GM23338 (cell line): ENCODE results near the gene CEACAM18. TPM values are rescaled to one million over a fixed set of nuclear protein-coding genes. Genes with fewer than 3 reads are reported as not detected.

Experiments used
- ATAC-seq: fragments of 200-7000 bp; cut with Tn5 transposase; 3 replicates; pipeline ENCODE4 v1.9.1; 2020
- DNase-seq: peaks from one replicate; pipeline ENCODE4 v3.0.0-alpha.2; 2015; ENCODE audit warnings: low spot score
- H2AFZ ChIP-seq: fragments of 200-600 bp; sonication (generic); 2 replicates; pipeline ENCODE4 v1.8.0; 2016; ENCODE audit warnings: antibody characterized with exemption, mild to moderate bottlenecking, moderate library complexity
- H3F3A ChIP-seq: fragments of 200-600 bp; sonication (generic); replicated peaks from 2 replicates; pipeline ENCODE4 v1.8.0; 2017; ENCODE audit warnings: antibody characterized with exemption, mixed run types, low read depth
- H3K27ac ChIP-seq: fragments of 200-600 bp; sonication (generic); 2 replicates; pipeline ENCODE4 v1.6.1; 2016; ENCODE audit warnings: low read depth
- H3K27me3 ChIP-seq: fragments of 200-600 bp; sonication (generic); 2 replicates; pipeline ENCODE4 v1.8.0; 2016; ENCODE audit warnings: mild to moderate bottlenecking, mixed run types, moderate library complexity; ENCODE audit not compliant: insufficient read depth
- H3K36me3 ChIP-seq: fragments of 200-600 bp; sonication (generic); 2 replicates; pipeline ENCODE4 v1.8.0; 2016; ENCODE audit warnings: mild to moderate bottlenecking; ENCODE audit not compliant: insufficient read depth
- H3K4me1 ChIP-seq: fragments of 200-600 bp; sonication (generic); 2 replicates; pipeline ENCODE4 v1.8.0; 2016; ENCODE audit warnings: mild to moderate bottlenecking, moderate library complexity; ENCODE audit not compliant: insufficient read depth
- H3K4me2 ChIP-seq: fragments of 200-600 bp; sonication (generic); 2 replicates; pipeline ENCODE4 v1.7.1; 2017; ENCODE audit warnings: mixed run types
- H3K4me3 ChIP-seq: fragments of 200-600 bp; sonication (generic); 2 replicates; pipeline ENCODE4 v1.6.1; 2016; ENCODE audit warnings: mixed run types
- H3K79me2 ChIP-seq: fragments of 200-600 bp; sonication (generic); replicated peaks from 2 replicates; pipeline ENCODE4 v1.8.0; 2017; ENCODE audit warnings: mild to moderate bottlenecking; ENCODE audit not compliant: insufficient read depth
- H3K9me2 ChIP-seq: fragments of 200-600 bp; sonication (generic); 2 replicates; pipeline ENCODE4 v1.8.0; 2017; ENCODE audit not compliant: insufficient read depth
- H4K20me1 ChIP-seq: fragments of 200-600 bp; sonication (generic); replicated peaks from 2 replicates; pipeline ENCODE4 v1.8.0; 2017; ENCODE audit warnings: mild to moderate bottlenecking; ENCODE audit not compliant: insufficient read depth
- H3K27ac Mint-ChIP-seq: 2 replicates; pipeline ENCODE4 v1.8.0; 2020; ENCODE audit warnings: inconsistent platforms, mild to moderate bottlenecking, moderate library complexity, mixed read lengths
- H3K27me3 Mint-ChIP-seq: 3 replicates; pipeline ENCODE4 v1.8.0; 2022; ENCODE audit warnings: low read depth, mild to moderate bottlenecking, moderate library complexity, mixed read lengths, inconsistent platforms; ENCODE audit not compliant: insufficient read depth, poor library complexity
- H3K36me3 Mint-ChIP-seq: 3 replicates; pipeline ENCODE4 v1.8.0; 2021; ENCODE audit warnings: low read depth, mild to moderate bottlenecking, inconsistent platforms, moderate library complexity, mixed read lengths
- H3K4me1 Mint-ChIP-seq: 3 replicates; pipeline ENCODE4 v1.8.0; 2020; ENCODE audit warnings: mild to moderate bottlenecking, inconsistent platforms, mixed read lengths
- H3K4me3 Mint-ChIP-seq: 3 replicates; pipeline ENCODE4 v1.8.0; 2021; ENCODE audit warnings: moderate library complexity, mild to moderate bottlenecking, inconsistent platforms, mixed read lengths
- H3K9me3 Mint-ChIP-seq: 3 replicates; pipeline ENCODE4 v1.8.0; 2020; ENCODE audit warnings: moderate library complexity, mild to moderate bottlenecking, inconsistent platforms, mixed read lengths
- EZH2 ChIP-seq: fragments of 200-600 bp; sonication (generic); IDR thresholded peaks from one replicate; pipeline ENCODE4 v1.8.0; 2017; ENCODE audit warnings: antibody characterized with exemption, mild to moderate bottlenecking, low read depth; ENCODE audit not compliant: unreplicated experiment
- EZH2phosphoT487 ChIP-seq: fragments of 200-600 bp; sonication (generic); IDR thresholded peaks from one replicate; pipeline ENCODE4 v1.8.1; 2018; ENCODE audit warnings: antibody characterized with exemption; ENCODE audit not compliant: unreplicated experiment
- NANOG ChIP-seq: IDR thresholded peaks from 2 replicates; pipeline ENCODE4 v1.6.1; 2016; ENCODE audit warnings: antibody characterized with exemption, borderline replicate concordance
- STAT1 ChIP-seq: IDR thresholded peaks from one replicate; pipeline ENCODE4 v1.6.1; 2016; ENCODE audit warnings: antibody characterized with exemption; ENCODE audit not compliant: unreplicated experiment
- ZNF114 ChIP-seq: fragments of 250-450 bp; sonication (Bioruptor Pico); IDR thresholded peaks from 2 replicates; pipeline ENCODE4 v1.5.0; 2020; ENCODE audit warnings: mild to moderate bottlenecking, moderate library complexity
- polyA plus RNA-seq: library from polyadenylated mRNA; unstranded; fragments of >200 nt; fragmentation: Nextera tagmentation; extraction: Ambion mirVana; gene quantifications from 2 replicates; pipeline ENCODE4 v1.2.1, GENCODE V29; 2016
- total RNA-seq: library from RNA; depleted of rRNA; stranded (reverse); fragments of >200 nt; shearing (Covaris generic); gene quantifications from 2 replicates; pipeline ENCODE4 v1.2.3, GENCODE V29; 2014
- TF ChIP-seq, protein P1 (sequence below): IDR thresholded peaks from 2 replicates; pipeline ENCODE4 v1.6.1; 2016; ENCODE audit warnings: antibody characterized with exemption
- TF ChIP-seq, protein P2 (sequence below): fragments of 250-450 bp; sonication (Bioruptor Pico); IDR thresholded peaks from 2 replicates; pipeline ENCODE4 v1.5.0; 2020; ENCODE audit warnings: mild to moderate bottlenecking, moderate library complexity
- TF ChIP-seq, protein P3 (sequence below), 2 experiments: fragments of 200-600 bp in 1 of 2; sonication (generic) in 1 of 2; conservative IDR thresholded peaks; 2 replicates each; pipeline versions ENCODE4 v1.5.1 to v1.6.1; 2016 to 2017; ENCODE audit warnings: antibody characterized with exemption in 2 of 2, low read depth in 2 of 2, mild to moderate bottlenecking in 2 of 2, moderate library complexity in 1 of 2

The CEACAM18 gene
- total and polyA plus RNA-seq, 2 experiments from 2014 or later = not detected

DNA sequence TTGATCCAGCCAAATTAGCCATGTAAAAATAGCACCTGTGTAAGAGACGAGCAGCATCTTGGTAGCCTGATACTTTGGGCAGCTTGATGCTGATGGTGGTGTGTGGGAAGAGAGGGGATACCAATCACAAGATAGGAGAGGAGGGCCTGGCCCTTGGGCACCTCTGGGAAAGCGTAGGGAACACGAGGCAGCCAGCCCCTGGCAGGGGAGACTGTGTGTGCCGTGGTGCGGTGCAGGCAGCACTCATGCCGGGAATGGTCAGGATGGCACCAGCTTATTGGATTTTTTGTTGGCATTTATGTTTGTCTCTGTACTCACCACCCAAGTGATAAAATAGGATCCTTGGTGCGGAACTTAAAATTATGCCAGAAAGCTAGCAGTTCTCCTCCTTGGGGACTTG is 30.3 kb upstream of the CEACAM18 start:
- Histone ChIP-seq H3K9me2 (no peaks in the 10 kb centered on the region), H2AFZ (no peak overlapping the region), H3K79me2 (no peaks in the 10 kb centered on the region), H3K4me1 (no peaks in the 10 kb centered on the region), H4K20me1 (no peaks in the 10 kb centered on the region), H3K27ac (no peak overlapping the region), H3K4me2 (no peak overlapping the region), H3K27me3 (no peaks in the 10 kb centered on the region), H3F3A (no peaks in the 10 kb centered on the region), H3K36me3 (no peaks in the 10 kb centered on the region; the same call in 1 of the 2 replicates), H3K4me3 (no peak overlapping the region)
- Mint-ChIP-seq H3K4me3 (no peak overlapping the region), H3K27ac (no peak overlapping the region), H3K27me3 (peaks cover 8% of the 10 kb centered on the region), H3K9me3 (peaks cover 62% of the 10 kb centered on the region), H3K4me1 (no peaks in the 10 kb centered on the region), H3K36me3 (peaks cover 5% of the 10 kb centered on the region)
- TF ChIP-seq, protein P1, sequence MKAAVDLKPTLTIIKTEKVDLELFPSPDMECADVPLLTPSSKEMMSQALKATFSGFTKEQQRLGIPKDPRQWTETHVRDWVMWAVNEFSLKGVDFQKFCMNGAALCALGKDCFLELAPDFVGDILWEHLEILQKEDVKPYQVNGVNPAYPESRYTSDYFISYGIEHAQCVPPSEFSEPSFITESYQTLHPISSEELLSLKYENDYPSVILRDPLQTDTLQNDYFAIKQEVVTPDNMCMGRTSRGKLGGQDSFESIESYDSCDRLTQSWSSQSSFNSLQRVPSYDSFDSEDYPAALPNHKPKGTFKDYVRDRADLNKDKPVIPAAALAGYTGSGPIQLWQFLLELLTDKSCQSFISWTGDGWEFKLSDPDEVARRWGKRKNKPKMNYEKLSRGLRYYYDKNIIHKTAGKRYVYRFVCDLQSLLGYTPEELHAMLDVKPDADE = no peak
- TF ChIP-seq, protein P2, sequence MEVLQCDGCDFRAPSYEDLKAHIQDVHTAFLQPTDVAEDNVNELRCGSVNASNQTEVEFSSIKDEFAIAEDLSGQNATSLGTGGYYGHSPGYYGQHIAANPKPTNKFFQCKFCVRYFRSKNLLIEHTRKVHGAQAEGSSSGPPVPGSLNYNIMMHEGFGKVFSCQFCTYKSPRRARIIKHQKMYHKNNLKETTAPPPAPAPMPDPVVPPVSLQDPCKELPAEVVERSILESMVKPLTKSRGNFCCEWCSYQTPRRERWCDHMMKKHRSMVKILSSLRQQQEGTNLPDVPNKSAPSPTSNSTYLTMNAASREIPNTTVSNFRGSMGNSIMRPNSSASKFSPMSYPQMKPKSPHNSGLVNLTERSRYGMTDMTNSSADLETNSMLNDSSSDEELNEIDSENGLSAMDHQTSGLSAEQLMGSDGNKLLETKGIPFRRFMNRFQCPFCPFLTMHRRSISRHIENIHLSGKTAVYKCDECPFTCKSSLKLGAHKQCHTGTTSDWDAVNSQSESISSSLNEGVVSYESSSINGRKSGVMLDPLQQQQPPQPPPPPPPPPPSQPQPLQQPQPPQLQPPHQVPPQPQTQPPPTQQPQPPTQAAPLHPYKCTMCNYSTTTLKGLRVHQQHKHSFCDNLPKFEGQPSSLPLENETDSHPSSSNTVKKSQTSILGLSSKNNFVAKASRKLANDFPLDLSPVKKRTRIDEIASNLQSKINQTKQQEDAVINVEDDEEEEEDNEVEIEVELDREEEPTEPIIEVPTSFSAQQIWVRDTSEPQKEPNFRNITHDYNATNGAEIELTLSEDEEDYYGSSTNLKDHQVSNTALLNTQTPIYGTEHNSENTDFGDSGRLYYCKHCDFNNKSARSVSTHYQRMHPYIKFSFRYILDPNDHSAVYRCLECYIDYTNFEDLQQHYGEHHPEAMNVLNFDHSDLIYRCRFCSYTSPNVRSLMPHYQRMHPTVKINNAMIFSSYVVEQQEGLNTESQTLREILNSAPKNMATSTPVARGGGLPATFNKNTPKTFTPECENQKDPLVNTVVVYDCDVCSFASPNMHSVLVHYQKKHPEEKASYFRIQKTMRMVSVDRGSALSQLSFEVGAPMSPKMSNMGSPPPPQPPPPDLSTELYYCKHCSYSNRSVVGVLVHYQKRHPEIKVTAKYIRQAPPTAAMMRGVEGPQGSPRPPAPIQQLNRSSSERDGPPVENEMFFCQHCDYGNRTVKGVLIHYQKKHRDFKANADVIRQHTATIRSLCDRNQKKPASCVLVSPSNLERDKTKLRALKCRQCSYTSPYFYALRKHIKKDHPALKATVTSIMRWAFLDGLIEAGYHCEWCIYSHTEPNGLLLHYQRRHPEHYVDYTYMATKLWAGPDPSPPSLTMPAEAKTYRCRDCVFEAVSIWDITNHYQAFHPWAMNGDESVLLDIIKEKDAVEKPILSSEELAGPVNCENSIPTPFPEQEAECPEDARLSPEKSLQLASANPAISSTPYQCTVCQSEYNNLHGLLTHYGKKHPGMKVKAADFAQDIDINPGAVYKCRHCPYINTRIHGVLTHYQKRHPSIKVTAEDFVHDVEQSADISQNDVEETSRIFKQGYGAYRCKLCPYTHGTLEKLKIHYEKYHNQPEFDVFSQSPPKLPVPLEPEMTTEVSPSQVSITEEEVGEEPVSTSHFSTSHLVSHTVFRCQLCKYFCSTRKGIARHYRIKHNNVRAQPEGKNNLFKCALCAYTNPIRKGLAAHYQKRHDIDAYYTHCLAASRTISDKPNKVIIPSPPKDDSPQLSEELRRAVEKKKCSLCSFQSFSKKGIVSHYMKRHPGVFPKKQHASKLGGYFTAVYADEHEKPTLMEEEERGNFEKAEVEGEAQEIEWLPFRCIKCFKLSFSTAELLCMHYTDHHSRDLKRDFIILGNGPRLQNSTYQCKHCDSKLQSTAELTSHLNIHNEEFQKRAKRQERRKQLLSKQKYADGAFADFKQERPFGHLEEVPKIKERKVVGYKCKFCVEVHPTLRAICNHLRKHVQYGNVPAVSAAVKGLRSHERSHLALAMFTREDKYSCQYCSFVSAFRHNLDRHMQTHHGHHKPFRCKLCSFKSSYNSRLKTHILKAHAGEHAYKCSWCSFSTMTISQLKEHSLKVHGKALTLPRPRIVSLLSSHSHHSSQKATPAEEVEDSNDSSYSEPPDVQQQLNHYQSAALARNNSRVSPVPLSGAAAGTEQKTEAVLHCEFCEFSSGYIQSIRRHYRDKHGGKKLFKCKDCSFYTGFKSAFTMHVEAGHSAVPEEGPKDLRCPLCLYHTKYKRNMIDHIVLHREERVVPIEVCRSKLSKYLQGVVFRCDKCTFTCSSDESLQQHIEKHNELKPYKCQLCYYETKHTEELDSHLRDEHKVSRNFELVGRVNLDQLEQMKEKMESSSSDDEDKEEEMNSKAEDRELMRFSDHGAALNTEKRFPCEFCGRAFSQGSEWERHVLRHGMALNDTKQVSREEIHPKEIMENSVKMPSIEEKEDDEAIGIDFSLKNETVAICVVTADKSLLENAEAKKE (CRISPR knock-in tag) = no peak
- TF ChIP-seq NANOG = no peak
- TF ChIP-seq STAT1 = no peak
- no peak for TF ChIP-seq ZNF114 (CRISPR knock-in tag)
- no peak for TF ChIP-seq EZH2phosphoT487
- no peak for TF ChIP-seq EZH2
- TF ChIP-seq, protein P3, sequence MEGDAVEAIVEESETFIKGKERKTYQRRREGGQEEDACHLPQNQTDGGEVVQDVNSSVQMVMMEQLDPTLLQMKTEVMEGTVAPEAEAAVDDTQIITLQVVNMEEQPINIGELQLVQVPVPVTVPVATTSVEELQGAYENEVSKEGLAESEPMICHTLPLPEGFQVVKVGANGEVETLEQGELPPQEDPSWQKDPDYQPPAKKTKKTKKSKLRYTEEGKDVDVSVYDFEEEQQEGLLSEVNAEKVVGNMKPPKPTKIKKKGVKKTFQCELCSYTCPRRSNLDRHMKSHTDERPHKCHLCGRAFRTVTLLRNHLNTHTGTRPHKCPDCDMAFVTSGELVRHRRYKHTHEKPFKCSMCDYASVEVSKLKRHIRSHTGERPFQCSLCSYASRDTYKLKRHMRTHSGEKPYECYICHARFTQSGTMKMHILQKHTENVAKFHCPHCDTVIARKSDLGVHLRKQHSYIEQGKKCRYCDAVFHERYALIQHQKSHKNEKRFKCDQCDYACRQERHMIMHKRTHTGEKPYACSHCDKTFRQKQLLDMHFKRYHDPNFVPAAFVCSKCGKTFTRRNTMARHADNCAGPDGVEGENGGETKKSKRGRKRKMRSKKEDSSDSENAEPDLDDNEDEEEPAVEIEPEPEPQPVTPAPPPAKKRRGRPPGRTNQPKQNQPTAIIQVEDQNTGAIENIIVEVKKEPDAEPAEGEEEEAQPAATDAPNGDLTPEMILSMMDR (conservative IDR thresholded peaks at IDR 0.05; ENCODE audit: low read depth in 2 of 2) = no peak
- DNase-seq (no peak), ATAC-seq (no peak)
